Heart left ventricle (tissue), 13 donors: Measurements from ENCODE around the gene RILPL1.

Experiments used
- POLR2A ChIP-seq, 2 donors: fragments of 450-650 bp; IDR thresholded peaks; one replicate each; pipeline ENCODE4 v1.6.1; 2017; ENCODE audit warnings: antibody characterized with exemption in 2 of 2, mild to moderate bottlenecking in 2 of 2, moderate library complexity in 2 of 2
- TF ChIP-seq, protein P1 (sequence below), 12 donors: fragments of 200-600 bp; sonication (generic) in 4 of 12; IDR thresholded peaks; one replicate each; pipeline versions ENCODE4 v1.5.0 to v1.8.0; 2018 to 2022; ENCODE audit warnings: antibody characterized with exemption in 12 of 12, mild to moderate bottlenecking in 5 of 12
- donor health status: ischemic (EF 13 %, LVEDD 7.1; RV severe dilation, severe dysfunction).
- donor health status: DM: no; HTN: yes; CAD: no.
- donor health status: DM: no; HTN: no; CAD: no.
- donor health status: ischemic (EF 25% LVEDD 6.9; RV normal size, moderate dysfunction).
- donor health status: ischemic (EF 25% LVEDD 5.7; RV mildly dilated, moderate dysfunction).
- donor health status: ischemic (EF 35%, LVEDD 5.7; RV mildly dilated, moderate dysfunction).
- donor health status: nonischemic (EF 11% LVEDD 7.7; RV severe dilation, severe dysfunction).
- donor health status: DM: yes; HTN: yes; CAD: no.
- donor health status: PGD.
- donor health status: ischemic (EF 29% LVEDD 5.4; RV normal size, mild dysfunction).
- donor health status: nonischemic (EF 23%, LVEDD 6.1; RV moderate dilation, normal function).

- TF ChIP-seq, protein P1, sequence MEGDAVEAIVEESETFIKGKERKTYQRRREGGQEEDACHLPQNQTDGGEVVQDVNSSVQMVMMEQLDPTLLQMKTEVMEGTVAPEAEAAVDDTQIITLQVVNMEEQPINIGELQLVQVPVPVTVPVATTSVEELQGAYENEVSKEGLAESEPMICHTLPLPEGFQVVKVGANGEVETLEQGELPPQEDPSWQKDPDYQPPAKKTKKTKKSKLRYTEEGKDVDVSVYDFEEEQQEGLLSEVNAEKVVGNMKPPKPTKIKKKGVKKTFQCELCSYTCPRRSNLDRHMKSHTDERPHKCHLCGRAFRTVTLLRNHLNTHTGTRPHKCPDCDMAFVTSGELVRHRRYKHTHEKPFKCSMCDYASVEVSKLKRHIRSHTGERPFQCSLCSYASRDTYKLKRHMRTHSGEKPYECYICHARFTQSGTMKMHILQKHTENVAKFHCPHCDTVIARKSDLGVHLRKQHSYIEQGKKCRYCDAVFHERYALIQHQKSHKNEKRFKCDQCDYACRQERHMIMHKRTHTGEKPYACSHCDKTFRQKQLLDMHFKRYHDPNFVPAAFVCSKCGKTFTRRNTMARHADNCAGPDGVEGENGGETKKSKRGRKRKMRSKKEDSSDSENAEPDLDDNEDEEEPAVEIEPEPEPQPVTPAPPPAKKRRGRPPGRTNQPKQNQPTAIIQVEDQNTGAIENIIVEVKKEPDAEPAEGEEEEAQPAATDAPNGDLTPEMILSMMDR (IDR thresholded peaks at IDR 0.05), result no peak
- no peak for TF ChIP-seq POLR2A (IDR thresholded peaks at IDR 0.05)
These were observed 99.9 kb downstream of the RILPL1 start for GRCh38 chr12:123433615-123434014.
